ENCODE data around the gene GPR137. TPM values are rescaled to one million over a fixed set of nuclear protein-coding genes. Genes with fewer than 3 reads are reported as not detected.

GPR137 gene
- total and polyA plus RNA-seq, 7 donors, result 12.2 to 35.0 (median 17.4) TPM

- intact Hi-C loops (cut with DNase I), result no loop called here
- Histone ChIP-seq H3K36me3 (no peaks in the 10 kb centered on the region), H3K27me3 (no peaks in the 10 kb centered on the region), H3K4me1 (peaks cover 0 to 9% (median 3%) of the 10 kb centered on the region in 4 donors), H3K27ac (no peak overlapping the region), H3K9me3 (no peaks in the 10 kb centered on the region), H3K4me3 (no peak overlapping the region)
- no peak for DNase-seq
- WGBS, 2 donors, result 84 to 91% methylated on average over 8 of the region's 8 CpGs
- TF ChIP-seq POLR2AphosphoS5 (IDR thresholded peaks at IDR 0.05) (no peak), POLR2A (IDR thresholded peaks at IDR 0.05) (no peak), CTCF (IDR thresholded peaks at IDR 0.05) (no peak), EP300 (IDR thresholded peaks at IDR 0.05) (no peak)
Observed at GRCh38 chr11:64333556-64333955, 47.9 kb downstream of the GPR137 start.

DNA sequence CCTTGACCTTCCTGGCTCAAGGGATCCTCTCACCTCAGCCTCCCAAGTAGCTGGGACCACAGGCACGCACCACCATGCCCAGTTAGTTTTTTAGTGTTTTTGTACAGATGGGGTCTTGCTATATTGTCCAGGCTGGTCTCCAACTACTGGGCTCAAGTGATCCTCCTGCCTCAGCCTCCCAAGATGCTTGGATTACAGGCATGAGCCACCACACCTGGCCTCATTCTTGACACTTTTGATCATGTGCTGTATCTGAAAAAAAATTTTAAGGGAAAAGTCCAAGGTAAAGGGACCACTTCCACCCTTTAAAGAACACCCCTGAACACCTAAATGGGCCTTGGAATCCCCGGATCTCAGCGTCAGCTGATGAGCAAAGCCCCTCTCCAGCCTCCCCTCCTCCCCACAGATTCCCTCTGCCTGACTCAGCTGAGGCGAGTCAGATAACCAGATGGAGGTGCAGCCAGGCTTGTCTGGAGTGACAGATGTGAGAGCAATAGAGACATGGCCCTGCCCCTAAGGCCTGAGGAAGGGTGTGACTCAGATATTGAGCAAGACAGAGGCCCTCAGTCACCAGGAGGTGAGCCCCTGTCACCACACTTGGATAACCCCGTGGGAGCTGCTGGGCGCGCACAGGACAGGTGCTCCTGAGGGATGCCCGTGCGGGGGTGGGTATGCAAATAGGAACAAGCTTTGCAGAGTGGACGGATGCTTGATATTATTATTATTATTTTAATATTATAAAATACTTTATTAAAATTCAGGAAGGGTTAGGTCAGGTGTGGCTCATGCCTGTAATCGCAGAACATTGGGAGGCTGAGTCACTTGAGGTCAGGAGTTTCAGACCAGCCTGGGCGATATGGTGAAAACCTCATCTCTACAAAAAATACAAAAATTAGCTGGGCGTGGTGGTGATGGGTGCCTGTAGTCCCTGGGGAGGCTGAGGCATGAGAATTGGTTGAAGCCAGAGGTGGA, 49.4 kb downstream of the GPR137 start:
- WGBS, 2 donors, result 25 to 43% methylated on average over 13 of the region's 13 CpGs
- Histone ChIP-seq H3K4me1 (peaks cover 0 to 9% (median 3%) of the 10 kb centered on the region in 4 donors), H3K36me3 (no peaks in the 10 kb centered on the region), H3K4me3 (no peak overlapping the region), H3K27ac (no peak overlapping the region), H3K27me3 (no peaks in the 10 kb centered on the region), H3K9me3 (no peaks in the 10 kb centered on the region)
- intact Hi-C loops (cut with DNase I), result no loop called here
- DNase-seq, result no peak
- TF ChIP-seq CTCF (IDR thresholded peaks at IDR 0.05) (no peak), POLR2A (IDR thresholded peaks at IDR 0.05) (no peak), POLR2AphosphoS5 (IDR thresholded peaks at IDR 0.05) (no peak), EP300 (IDR thresholded peaks at IDR 0.05) (no peak)

DNA sequence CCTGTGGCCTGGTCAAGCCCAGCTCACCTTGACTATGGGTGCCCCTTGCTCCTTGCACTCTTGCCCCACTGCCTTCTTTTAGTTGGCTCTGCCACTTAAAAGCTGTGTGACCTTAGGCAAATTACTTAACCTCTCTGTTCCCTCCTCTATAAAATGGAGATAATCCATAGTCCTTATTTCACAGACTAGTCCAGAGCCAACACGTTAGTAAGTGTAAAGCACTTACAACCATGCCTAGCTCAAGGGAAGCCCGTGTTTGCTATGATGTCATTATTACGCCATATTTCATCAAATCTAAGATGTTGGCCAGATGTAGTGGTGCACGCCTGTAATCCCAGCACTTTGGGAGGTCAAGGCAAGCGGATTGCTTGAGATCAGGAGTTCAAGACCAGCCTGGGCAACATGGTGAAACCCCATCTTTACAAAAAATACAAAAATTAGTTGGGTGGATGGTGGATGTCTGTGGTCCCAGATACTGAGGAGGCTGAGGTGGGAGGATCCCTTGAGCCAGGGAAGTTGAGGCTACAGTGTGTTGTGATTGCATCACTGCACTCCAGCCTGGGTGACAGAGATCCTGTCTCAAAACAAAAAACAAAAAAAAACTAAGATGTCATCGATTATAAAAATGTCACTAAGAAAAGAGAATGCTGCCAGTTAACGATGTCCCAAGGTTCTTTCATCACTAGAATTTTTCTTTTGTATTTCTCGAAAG, 52.0 kb downstream of the GPR137 start:
- no peak for DNase-seq
- no peak overlapping the region for H3K27ac ChIP-seq
- no peak overlapping the region for H3K4me3 ChIP-seq
- peaks cover 0 to 18% (median 8%) of the 10 kb centered on the region in 4 donors for H3K4me1 ChIP-seq
- H3K27me3 ChIP-seq, result no peaks in the 10 kb centered on the region
- intact Hi-C loops (cut with DNase I), result no loop called here
- 76 to 84% methylated on average over 8 of the region's 8 CpGs for WGBS, 2 donors
- TF ChIP-seq POLR2A (IDR thresholded peaks at IDR 0.05) (no peak), POLR2AphosphoS5 (IDR thresholded peaks at IDR 0.05) (no peak), CTCF (IDR thresholded peaks at IDR 0.05) (no peak), EP300 (IDR thresholded peaks at IDR 0.05) (no peak)
- no peaks in the 10 kb centered on the region for H3K36me3 ChIP-seq
- no peaks in the 10 kb centered on the region for H3K9me3 ChIP-seq

- intact Hi-C loops (cut with DNase I), result no loop called here
- no peak overlapping the region for H3K4me3 ChIP-seq
- WGBS, 2 donors, result 63 to 82% methylated on average over 8 of the region's 8 CpGs
- peaks cover 0 to 24% (median 12%) of the 10 kb centered on the region in 4 donors for H3K4me1 ChIP-seq
- DNase-seq, result no peak
- H3K9me3 ChIP-seq, result no peaks in the 10 kb centered on the region
- TF ChIP-seq CTCF (IDR thresholded peaks at IDR 0.05), result no peak
- no peak for TF ChIP-seq EP300 (IDR thresholded peaks at IDR 0.05)
- TF ChIP-seq POLR2AphosphoS5 (IDR thresholded peaks at IDR 0.05), result no peak
- TF ChIP-seq POLR2A (IDR thresholded peaks at IDR 0.05), result no peak
- H3K27me3 ChIP-seq, result no peaks in the 10 kb centered on the region
- no peaks in the 10 kb centered on the region for H3K36me3 ChIP-seq
- no peak overlapping the region for H3K27ac ChIP-seq
Observed at GRCh38 chr11:64338716-64339115, 53.1 kb downstream of the GPR137 start.

Small RNA genes within 50 kb of the gene (small RNA-seq; reads per million reads assigned to genes)
- 0 reads per million in 3 donors for gene RF00019

Other genes starting within 250 kb of the GPR137 start
- gene FLRT1, start 249.9 kb upstream of the GPR137 start, total RNA-seq, result 1 to 10 TPM in 3 of 4 donors, under 1 TPM in 1; 0.99 to 6.9 (median 3.1) TPM
- under 1 TPM in 1 of 3 donors, not detected in 2; 0.66 TPM for gene FLRT1, start 249.9 kb upstream of the GPR137 start, polyA plus RNA-seq
- gene MACROD1, start 119.7 kb upstream of the GPR137 start, total RNA-seq, result 10 to 100 TPM; 23.3 to 33.9 (median 25.8) TPM
- 10 to 100 TPM; 14.2 to 16.8 (median 14.8) TPM for gene MACROD1, start 119.7 kb upstream of the GPR137 start, polyA plus RNA-seq
- gene STIP1, start 99.7 kb upstream of the GPR137 start, total RNA-seq, result 10 to 100 TPM; 58.2 to 90.3 (median 81.0) TPM
- gene STIP1, start 99.7 kb upstream of the GPR137 start, polyA plus RNA-seq, result 10 to 100 TPM; 38.4 to 84.3 (median 50.2) TPM
- 10 to 100 TPM; 15.0 to 26.2 (median 20.3) TPM for gene FERMT3, start 79.1 kb upstream of the GPR137 start, total RNA-seq
- gene FERMT3, start 79.1 kb upstream of the GPR137 start, polyA plus RNA-seq, result 10 to 100 TPM; 15.3 to 41.5 (median 20.4) TPM
- gene TRPT1, start 59.7 kb upstream of the GPR137 start, total RNA-seq, result 10 to 100 TPM; 45.7 to 80.6 (median 62.9) TPM
- 10 to 100 TPM; 70.8 to 82.8 (median 82.3) TPM for gene TRPT1, start 59.7 kb upstream of the GPR137 start, polyA plus RNA-seq
- gene NUDT22, start 59.6 kb upstream of the GPR137 start, total RNA-seq, result 10 to 100 TPM; 41.4 to 64.8 (median 50.1) TPM
- gene NUDT22, start 59.6 kb upstream of the GPR137 start, polyA plus RNA-seq, result 100 to 1,000 TPM in 2 of 3 donors, 10 to 100 TPM in 1; 91.3 to 130 (median 116) TPM
- 10 to 100 TPM; 25.7 to 37.1 (median 28.1) TPM for gene DNAJC4, start 55.3 kb upstream of the GPR137 start, total RNA-seq
- gene DNAJC4, start 55.3 kb upstream of the GPR137 start, polyA plus RNA-seq, result 10 to 100 TPM; 27.5 to 68.1 (median 58.3) TPM
- 100 to 1,000 TPM in 2 of 4 donors, 10 to 100 TPM in 2; 76.7 to 117 (median 98.4) TPM for gene VEGFB, start 51.3 kb upstream of the GPR137 start, total RNA-seq
- gene VEGFB, start 51.3 kb upstream of the GPR137 start, polyA plus RNA-seq, result 10 to 100 TPM; 23.4 to 94.9 (median 42.6) TPM
- gene FKBP2, start 44.8 kb upstream of the GPR137 start, total RNA-seq, result 10 to 100 TPM; 49.2 to 70.5 (median 51.3) TPM
- 100 to 1,000 TPM in 2 of 3 donors, 10 to 100 TPM in 1; 97.3 to 213 (median 116) TPM for gene FKBP2, start 44.8 kb upstream of the GPR137 start, polyA plus RNA-seq
- gene PPP1R14B, start 38.9 kb upstream of the GPR137 start, total RNA-seq, result 10 to 100 TPM; 31.8 to 66.6 (median 51.3) TPM
- 100 to 1,000 TPM in 1 of 3 donors, 10 to 100 TPM in 2; 78.8 to 159 (median 93.7) TPM for gene PPP1R14B, start 38.9 kb upstream of the GPR137 start, polyA plus RNA-seq
- 10 to 100 TPM; 10.6 to 17.7 (median 12.1) TPM for gene PLCB3, start 34.3 kb upstream of the GPR137 start, total RNA-seq
- 10 to 100 TPM; 23.4 to 52.8 (median 35.4) TPM for gene PLCB3, start 34.3 kb upstream of the GPR137 start, polyA plus RNA-seq
- 100 to 1,000 TPM in 3 of 4 donors, 10 to 100 TPM in 1; 95.3 to 143 (median 121) TPM for gene BAD, start 1.2 kb upstream of the GPR137 start, total RNA-seq
- gene BAD, start 1.2 kb upstream of the GPR137 start, polyA plus RNA-seq, result 100 to 1,000 TPM; 105 to 264 (median 244) TPM
- under 1 TPM in 1 of 4 donors, not detected in 3; 0.71 TPM for gene KCNK4, start 5.5 kb downstream of the GPR137 start, total RNA-seq
- not detected for gene KCNK4, start 5.5 kb downstream of the GPR137 start, polyA plus RNA-seq
- not detected for gene CATSPERZ, start 14.5 kb downstream of the GPR137 start, total RNA-seq
- 1 to 10 TPM in 2 of 3 donors, not detected in 1; 1.1 to 1.4 TPM for gene CATSPERZ, start 14.5 kb downstream of the GPR137 start, polyA plus RNA-seq
- gene ESRRA, start 19.7 kb downstream of the GPR137 start, total RNA-seq, result 10 to 100 TPM; 39.9 to 48.7 (median 45.3) TPM
- gene ESRRA, start 19.7 kb downstream of the GPR137 start, polyA plus RNA-seq, result 100 to 1,000 TPM; 151 to 244 (median 219) TPM
- 100 to 1,000 TPM; 182 to 353 (median 269) TPM for gene TRMT112, start 31.7 kb downstream of the GPR137 start, total RNA-seq
- 100 to 1,000 TPM; 148 to 232 (median 168) TPM for gene TRMT112, start 31.7 kb downstream of the GPR137 start, polyA plus RNA-seq
- 100 to 1,000 TPM; 169 to 269 (median 215) TPM for gene PRDX5, start 32.3 kb downstream of the GPR137 start, total RNA-seq
- gene PRDX5, start 32.3 kb downstream of the GPR137 start, polyA plus RNA-seq, result 1,000 to 10,000 TPM in 1 of 3 donors, 100 to 1,000 TPM in 2; 596 to 1,045 (median 779) TPM
- 1 to 10 TPM; 2.6 to 8.6 (median 3.9) TPM for gene CCDC88B, start 54.4 kb downstream of the GPR137 start, total RNA-seq
- 100 to 1,000 TPM in 1 of 3 donors, 10 to 100 TPM in 2; 15.6 to 157 (median 23.6) TPM for gene CCDC88B, start 54.4 kb downstream of the GPR137 start, polyA plus RNA-seq
- gene RPS6KA4, start 73.3 kb downstream of the GPR137 start, total RNA-seq, result 10 to 100 TPM; 15.6 to 24.1 (median 18.6) TPM
- gene RPS6KA4, start 73.3 kb downstream of the GPR137 start, polyA plus RNA-seq, result 10 to 100 TPM; 14.4 to 48.4 (median 16.6) TPM